Activated T-helper 17 cell treated with anti-CD3 and anti-CD28 coated beads, Interleukin-2, amount 50 U/mL, for 72 hours (primary cell): ENCODE data around the gene NFKBIB. TPM values are rescaled to one million over a fixed set of nuclear protein-coding genes. Genes with fewer than 3 reads are reported as not detected.
A peak's percentile ranks its signal among the peaks of the same experiment; 100 is the strongest.
"Not testable (repeated sequence)": the region's sequence is repeated elsewhere in the genome, so short reads cannot be mapped to it uniquely, and the experiment has no call there.

Source experiments
- ATAC-seq: fragments of 150-1000 bp; cut with Tn5 transposase; replicated peaks from 2 replicates; pipeline ENCODE4 v1.10.0; 2021; ENCODE audit warnings: mild to moderate bottlenecking, moderate library complexity
- H3K27ac Mint-ChIP-seq: one replicate; pipeline ENCODE4 v1.8.0; 2022; ENCODE audit warnings: mixed read lengths
- H3K27me3 Mint-ChIP-seq: one replicate; pipeline ENCODE4 v1.8.0; 2022; ENCODE audit warnings: mixed read lengths
- H3K36me3 Mint-ChIP-seq: one replicate; pipeline ENCODE4 v1.8.0; 2022; ENCODE audit warnings: low read depth, mild to moderate bottlenecking, mixed read lengths
- H3K4me1 Mint-ChIP-seq: one replicate; pipeline ENCODE4 v1.8.0; 2022; ENCODE audit warnings: mixed read lengths
- H3K4me3 Mint-ChIP-seq: one replicate; pipeline ENCODE4 v1.8.0; 2022; ENCODE audit warnings: mild to moderate bottlenecking, mixed read lengths
- H3K9me3 Mint-ChIP-seq: one replicate; pipeline ENCODE4 v1.8.0; 2022; ENCODE audit warnings: mixed read lengths
- total RNA-seq, 2 donors: library from RNA; stranded (reverse); gene quantifications; one replicate each; pipeline ENCODE4 v1.2.3, GENCODE V29; 2022

Gene NFKBIB
- 10 to 100 TPM; 41.2 to 68.7 TPM for total RNA-seq

DNA sequence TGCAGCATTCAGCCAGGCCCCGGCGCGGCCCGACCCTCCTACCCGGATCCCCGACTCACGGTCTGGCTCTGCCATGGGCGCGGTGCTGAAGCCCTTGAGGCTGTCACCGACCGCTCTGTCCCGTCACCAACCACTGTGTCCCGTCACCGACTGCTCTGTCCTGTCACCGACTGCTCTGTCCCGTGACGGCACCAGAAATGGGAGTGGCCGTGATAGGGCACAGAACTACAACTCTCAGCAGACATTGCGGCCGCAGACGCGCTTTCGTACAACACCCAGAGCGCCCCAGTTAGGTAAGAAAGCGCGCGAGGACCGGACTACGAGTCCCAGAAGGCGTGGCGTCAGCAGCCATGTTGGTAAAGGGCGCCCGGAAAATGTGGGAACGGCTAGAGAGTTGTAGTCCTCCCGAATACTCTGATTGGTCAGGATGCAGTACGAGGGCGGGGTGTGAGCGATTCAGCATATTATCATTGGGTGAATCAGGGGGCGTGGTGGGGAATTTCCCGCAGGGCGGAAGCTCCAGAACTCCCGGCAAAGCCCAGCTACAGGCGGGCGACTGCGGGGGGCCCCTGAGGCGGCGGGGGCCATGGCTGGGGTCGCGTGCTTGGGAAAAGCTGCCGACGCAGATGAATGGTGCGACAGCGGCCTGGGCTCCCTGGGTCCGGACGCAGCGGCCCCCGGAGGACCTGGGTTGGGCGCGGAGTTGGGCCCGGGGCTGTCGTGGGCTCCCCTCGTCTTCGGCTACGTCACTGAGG is at the start of gene NFKBIB, which contains the start of gene SIRT2:
TSS of gene NFKBIB (plus strand) at position 523 of the 755 bp plus-strand sequence. CDS start at position 587, 64 bp downstream.
TSS of gene SIRT2 (minus strand) at position 172 of the 755 bp plus-strand sequence. CDS start at position 75, 97 bp downstream.
- peaks cover 15% of the 10 kb centered on the region for H3K4me1 Mint-ChIP-seq
- H3K36me3 Mint-ChIP-seq: peaks cover 36% of the 10 kb centered on the region
- no peaks in the 10 kb centered on the region for H3K9me3 Mint-ChIP-seq
- peak within 1 kb of the TSS; percentile 84 for H3K27ac Mint-ChIP-seq
- ATAC-seq: peak; percentile 93
- H3K27me3 Mint-ChIP-seq: no peaks in the 10 kb centered on the region
- peak within 1 kb of the TSS; percentile 88 for H3K4me3 Mint-ChIP-seq

GRCh38 chr19:38850436-38850975 is 49.3 kb upstream of the NFKBIB start:
- peak; percentile 81 for ATAC-seq
- Mint-ChIP-seq H3K27ac (peak overlapping the region; percentile 99), H3K9me3 (no peaks in the 10 kb centered on the region), H3K4me3 (peak overlapping the region; percentile 99), H3K36me3 (peaks cover 61% of the 10 kb centered on the region), H3K27me3 (no peaks in the 10 kb centered on the region), H3K4me1 (peaks cover 16% of the 10 kb centered on the region)

GRCh38 chr19:38850976-38851621 is 48.7 kb upstream of the NFKBIB start:
- Mint-ChIP-seq H3K36me3 (peaks cover 55% of the 10 kb centered on the region), H3K4me1 (peaks cover 10% of the 10 kb centered on the region)

DNA sequence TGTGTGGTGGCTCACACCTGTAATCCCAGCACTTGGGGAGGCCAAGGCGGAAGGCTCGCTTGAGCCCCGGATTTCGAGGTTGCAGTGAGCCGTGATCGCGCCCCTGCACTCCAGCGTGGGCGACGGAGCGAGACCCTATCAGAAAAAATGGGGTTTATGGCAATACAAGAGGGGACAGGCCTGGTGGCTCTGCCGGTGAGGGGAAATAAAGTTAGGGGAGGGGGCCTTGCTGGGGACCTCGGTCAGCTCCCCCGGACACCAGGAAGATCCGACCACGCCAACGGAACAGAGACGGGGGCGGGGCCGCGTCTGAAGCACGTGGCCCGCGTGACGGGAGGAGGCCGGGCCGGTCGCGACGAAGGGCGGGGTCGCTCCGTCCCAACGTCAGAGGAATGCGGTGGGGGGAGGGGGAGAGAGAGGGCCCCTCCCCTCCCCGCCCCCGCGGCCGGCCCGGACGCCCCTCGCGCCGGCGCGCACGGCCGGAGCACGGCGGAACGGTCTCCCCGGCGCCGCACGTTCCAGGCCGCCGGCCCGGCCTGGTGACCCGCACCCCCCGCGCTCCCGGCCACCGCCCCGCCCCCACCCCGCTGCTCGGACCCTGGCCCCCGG is 48.0 kb upstream of the NFKBIB start:
- Mint-ChIP-seq H3K9me3 (no peaks in the 10 kb centered on the region), H3K4me1 (peaks cover 8% of the 10 kb centered on the region)
- peak; percentile 15 for ATAC-seq

More at GRCh38 chr19:38850976-38851621, 48.7 kb upstream of the NFKBIB start:
- no peak for ATAC-seq
- Mint-ChIP-seq H3K27ac (peak overlapping the region; percentile 99), H3K27me3 (no peaks in the 10 kb centered on the region), H3K4me3 (peak overlapping the region; percentile 99), H3K9me3 (no peaks in the 10 kb centered on the region)

DNA sequence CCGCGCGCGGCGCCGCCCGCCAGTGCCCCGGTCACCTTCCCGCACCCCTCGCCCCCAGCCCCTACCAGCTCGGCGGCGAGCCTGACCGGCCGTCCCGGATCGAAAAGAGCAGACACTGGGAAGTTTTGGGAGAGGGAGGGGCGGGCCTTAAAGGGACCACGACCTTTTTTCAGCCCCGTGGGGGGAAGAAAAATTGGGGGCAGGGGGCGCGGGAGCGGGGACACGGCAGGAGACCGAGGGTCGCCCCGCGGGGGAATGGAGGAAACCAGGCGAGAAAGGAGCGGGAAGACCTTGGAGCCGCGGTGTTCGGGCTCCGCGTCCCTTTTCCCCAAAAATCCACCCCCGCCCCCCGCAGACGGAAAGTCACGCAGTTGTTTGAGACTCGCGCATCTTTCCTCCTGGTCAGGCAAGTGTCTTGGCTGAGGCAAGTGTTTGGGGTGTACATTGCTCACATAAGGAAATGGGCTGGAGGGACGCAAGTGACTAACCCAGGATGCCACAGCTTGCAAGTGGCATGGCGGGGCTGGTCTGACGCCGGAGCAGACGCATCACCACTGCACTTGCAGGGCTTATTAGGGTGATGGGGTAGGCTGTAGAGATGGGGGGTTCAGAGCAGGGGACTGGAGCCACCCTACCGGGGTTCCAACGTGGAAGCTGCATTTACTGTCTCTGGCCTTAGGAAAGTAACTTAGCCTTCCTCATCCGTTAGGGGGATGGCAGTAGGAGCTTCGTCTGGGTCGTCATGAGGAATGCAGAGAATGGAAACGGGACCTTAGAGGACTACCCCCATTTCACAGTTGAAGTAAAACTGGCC is 47.3 kb upstream of the NFKBIB start:
- Mint-ChIP-seq H3K36me3 (peaks cover 41% of the 10 kb centered on the region), H3K4me3 (peak overlapping the region; percentile 99), H3K9me3 (no peaks in the 10 kb centered on the region), H3K27ac (peak overlapping the region; percentile 87), H3K27me3 (no peaks in the 10 kb centered on the region), H3K4me1 (peaks cover 10% of the 10 kb centered on the region)
- ATAC-seq: peak; percentile 9

More for the DNA sequence above, 48.0 kb upstream of the NFKBIB start:
- H3K36me3 Mint-ChIP-seq: peaks cover 48% of the 10 kb centered on the region
- H3K4me3 Mint-ChIP-seq: peak overlapping the region; percentile 99
- peak overlapping the region; percentile 99 for H3K27ac Mint-ChIP-seq
- no peaks in the 10 kb centered on the region for H3K27me3 Mint-ChIP-seq

- Mint-ChIP-seq H3K9me3 (no peaks in the 10 kb centered on the region), H3K4me3 (peak overlapping the region; percentile 99), H3K4me1 (peaks cover 9% of the 10 kb centered on the region), H3K27ac (peak overlapping the region; percentile 87), H3K36me3 (peaks cover 34% of the 10 kb centered on the region), H3K27me3 (no peaks in the 10 kb centered on the region)
- no peak for ATAC-seq
Observed at GRCh38 chr19:38853214-38853613, 46.6 kb upstream of the NFKBIB start.

GRCh38 chr19:38854961-38855360 is 44.8 kb upstream of the NFKBIB start:
- H3K27me3 Mint-ChIP-seq, H3K4me3 Mint-ChIP-seq, H3K4me1 Mint-ChIP-seq, ATAC-seq, H3K27ac Mint-ChIP-seq, H3K9me3 Mint-ChIP-seq: not testable (repeated sequence)
- H3K36me3 Mint-ChIP-seq: peaks cover 16% of the 10 kb centered on the region

DNA sequence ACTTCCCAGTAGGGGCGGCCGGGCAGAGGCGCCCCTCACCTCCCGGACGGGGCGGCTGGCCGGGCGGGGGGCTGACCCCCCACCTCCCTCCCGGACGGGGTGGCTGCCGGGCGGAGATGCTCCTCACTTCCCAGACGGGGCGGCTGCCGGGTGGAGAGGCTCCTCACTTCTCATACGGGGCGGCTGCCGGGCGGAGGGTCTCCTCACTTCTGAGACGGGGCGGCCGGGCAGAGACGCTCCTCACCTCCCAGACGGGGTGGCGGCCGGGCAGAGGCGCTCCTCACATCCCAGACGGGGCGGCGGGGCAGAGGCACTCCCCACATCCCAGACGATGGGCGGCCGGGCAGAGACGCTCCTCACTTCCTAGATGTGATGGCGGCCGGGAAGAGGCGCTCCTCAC is 44.0 kb upstream of the NFKBIB start:
- not testable (repeated sequence) for ATAC-seq, H3K9me3 Mint-ChIP-seq, H3K27me3 Mint-ChIP-seq, H3K4me1 Mint-ChIP-seq, H3K4me3 Mint-ChIP-seq, H3K27ac Mint-ChIP-seq
- peaks cover 10% of the 10 kb centered on the region for H3K36me3 Mint-ChIP-seq

GRCh38 chr19:38856813-38857212 is 43.0 kb upstream of the NFKBIB start:
- Mint-ChIP-seq H3K4me1 (peaks cover 9% of the 10 kb centered on the region), H3K36me3 (peaks cover 1% of the 10 kb centered on the region), H3K4me3 (peak overlapping the region; percentile 64), H3K27ac (peak overlapping the region; percentile 89), H3K27me3 (no peaks in the 10 kb centered on the region), H3K9me3 (no peaks in the 10 kb centered on the region)
- no peak for ATAC-seq

DNA sequence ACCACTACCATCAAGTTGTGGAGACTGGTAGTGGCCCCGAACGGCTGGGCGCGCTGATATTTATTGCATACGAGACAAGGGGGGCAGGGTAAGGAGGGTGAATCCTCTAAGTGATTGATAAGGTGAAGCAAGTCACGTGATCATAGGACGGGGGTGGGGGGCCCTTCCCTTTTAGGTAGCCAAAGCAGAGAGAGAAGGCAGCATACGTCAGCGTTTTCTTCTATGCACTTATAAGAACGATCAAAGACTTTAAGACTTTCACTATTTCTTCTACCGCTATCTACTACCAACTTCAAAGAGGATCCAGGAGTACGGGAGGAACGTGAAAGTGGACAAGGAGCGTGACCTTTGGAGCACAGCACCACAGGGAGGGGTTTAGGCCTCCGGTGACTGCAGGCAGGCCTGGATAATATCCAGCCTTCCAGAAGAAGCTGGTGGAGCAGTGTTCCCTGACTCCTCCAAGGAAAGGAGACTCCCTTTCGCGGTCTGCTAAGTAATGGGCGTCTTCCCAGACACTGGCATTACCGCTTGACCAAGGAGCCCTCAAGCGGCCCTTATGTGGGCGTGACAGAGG is 40.1 kb upstream of the NFKBIB start:
- not testable (repeated sequence) for H3K27ac Mint-ChIP-seq, H3K27me3 Mint-ChIP-seq, ATAC-seq, H3K36me3 Mint-ChIP-seq, H3K9me3 Mint-ChIP-seq
- H3K4me1 Mint-ChIP-seq: peaks cover 10% of the 10 kb centered on the region
- peak overlapping the region; percentile 38 for H3K4me3 Mint-ChIP-seq

DNA sequence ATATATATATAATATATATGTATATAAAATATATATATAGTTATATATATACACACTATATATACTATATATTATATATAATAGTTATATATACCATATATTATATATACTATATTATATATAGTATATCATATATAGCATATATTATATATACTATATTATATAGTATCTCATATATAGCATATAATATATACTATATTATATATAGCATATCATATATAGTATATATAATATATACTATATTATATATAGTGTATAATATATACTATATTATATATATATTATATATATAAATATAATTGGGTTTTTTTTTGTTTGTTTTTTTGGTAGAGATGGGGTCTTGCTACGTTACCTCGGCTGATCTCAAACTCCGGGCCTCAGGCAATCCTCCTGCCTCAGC is 38.4 kb upstream of the NFKBIB start:
- no peak for ATAC-seq
- Mint-ChIP-seq H3K27me3 (no peaks in the 10 kb centered on the region), H3K9me3 (no peaks in the 10 kb centered on the region), H3K27ac (no peak overlapping the region), H3K4me3 (no peak overlapping the region), H3K36me3 (peaks cover 17% of the 10 kb centered on the region), H3K4me1 (peaks cover 23% of the 10 kb centered on the region)

- no peak for ATAC-seq
- Mint-ChIP-seq H3K36me3 (peaks cover 25% of the 10 kb centered on the region), H3K27me3 (no peaks in the 10 kb centered on the region), H3K4me3 (no peak overlapping the region), H3K9me3 (no peaks in the 10 kb centered on the region), H3K27ac (no peak overlapping the region), H3K4me1 (peaks cover 20% of the 10 kb centered on the region)
Observed at GRCh38 chr19:38862321-38863059, 37.3 kb upstream of the NFKBIB start.

DNA sequence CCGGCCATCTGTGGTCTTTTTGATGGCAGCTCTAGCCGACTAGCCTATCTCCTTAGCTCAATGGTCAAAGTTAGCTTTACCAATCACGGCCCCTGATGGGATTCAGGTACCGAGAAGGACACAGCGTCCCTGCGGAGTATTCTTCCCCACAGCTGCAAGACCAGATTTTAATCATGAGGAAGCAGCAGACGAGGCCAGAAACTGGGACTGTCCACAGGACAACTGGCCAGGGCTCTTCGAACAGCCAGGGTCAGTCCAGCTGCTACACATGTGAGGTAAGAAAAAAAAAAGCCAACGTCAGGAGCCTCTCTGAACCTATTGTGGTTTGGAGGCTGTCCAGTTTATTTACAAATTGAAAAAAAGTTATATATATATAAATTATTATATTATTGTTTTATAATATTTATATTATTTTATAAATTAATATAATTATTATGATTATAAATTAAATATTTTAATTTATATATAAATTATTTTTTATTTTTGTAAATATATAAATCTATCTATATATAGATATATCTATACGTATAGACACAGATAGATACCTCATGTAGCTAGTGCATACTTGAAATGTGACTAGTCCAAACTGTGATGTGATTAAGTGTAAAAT is 32.5 kb upstream of the NFKBIB start:
- Mint-ChIP-seq H3K4me1 (peaks cover 22% of the 10 kb centered on the region), H3K4me3 (no peak overlapping the region), H3K27ac (no peak overlapping the region), H3K9me3 (no peaks in the 10 kb centered on the region), H3K27me3 (no peaks in the 10 kb centered on the region), H3K36me3 (peaks cover 67% of the 10 kb centered on the region)
- ATAC-seq: no peak
